DOHH2 (cell line): ENCODE results near the gene CPD.

Experiments
- EZH2phosphoT487 ChIP-seq: fragments of 200-600 bp; sonication (generic); IDR thresholded peaks from 2 replicates; pipeline ENCODE4 v1.6.1; 2017; ENCODE audit warnings: borderline replicate concordance, mild to moderate bottlenecking, antibody characterized with exemption, low read length, moderate library complexity, mixed read lengths
- TF ChIP-seq, protein P1 (sequence below): fragments of 200-600 bp; sonication (generic); IDR thresholded peaks from one replicate; pipeline ENCODE4 v1.5.1; 2014; ENCODE audit warnings: antibody characterized with exemption, mild to moderate bottlenecking, low read depth, low read length; ENCODE audit not compliant: poor library complexity, severe bottlenecking

DNA sequence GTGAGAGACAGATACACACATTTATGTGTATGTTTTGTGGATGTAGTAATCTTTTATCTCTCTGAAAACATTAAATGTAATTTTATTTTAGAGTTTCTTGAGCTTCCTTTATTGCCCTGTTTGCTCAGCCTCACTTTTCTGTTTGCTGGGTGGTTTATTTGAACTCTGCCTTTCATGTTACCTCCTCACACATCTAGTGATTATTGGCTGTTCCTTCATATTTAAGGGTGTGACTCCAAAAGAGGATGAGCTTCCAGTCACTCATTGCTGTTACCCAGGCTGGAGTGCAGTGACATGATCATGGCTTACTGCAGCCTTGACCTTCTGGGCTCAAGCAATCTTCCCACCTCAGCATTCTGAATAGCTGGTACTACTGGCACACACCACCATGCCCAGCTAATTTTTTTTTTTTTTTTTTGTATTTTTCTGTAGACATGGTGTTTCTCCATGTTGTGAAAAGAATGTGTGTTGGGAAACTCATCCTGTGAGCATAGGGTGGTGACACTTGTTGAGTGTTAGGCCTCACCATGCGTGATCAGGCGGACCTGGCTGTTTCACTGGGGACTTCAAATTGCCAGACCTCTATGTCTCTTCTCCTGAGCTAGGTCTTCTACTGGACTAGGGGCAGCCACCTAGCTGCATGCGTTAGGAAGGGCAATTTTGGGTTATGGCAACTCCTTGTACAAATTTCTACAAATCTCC lies 136.3 kb downstream of the CPD start:
- TF ChIP-seq, protein P1, sequence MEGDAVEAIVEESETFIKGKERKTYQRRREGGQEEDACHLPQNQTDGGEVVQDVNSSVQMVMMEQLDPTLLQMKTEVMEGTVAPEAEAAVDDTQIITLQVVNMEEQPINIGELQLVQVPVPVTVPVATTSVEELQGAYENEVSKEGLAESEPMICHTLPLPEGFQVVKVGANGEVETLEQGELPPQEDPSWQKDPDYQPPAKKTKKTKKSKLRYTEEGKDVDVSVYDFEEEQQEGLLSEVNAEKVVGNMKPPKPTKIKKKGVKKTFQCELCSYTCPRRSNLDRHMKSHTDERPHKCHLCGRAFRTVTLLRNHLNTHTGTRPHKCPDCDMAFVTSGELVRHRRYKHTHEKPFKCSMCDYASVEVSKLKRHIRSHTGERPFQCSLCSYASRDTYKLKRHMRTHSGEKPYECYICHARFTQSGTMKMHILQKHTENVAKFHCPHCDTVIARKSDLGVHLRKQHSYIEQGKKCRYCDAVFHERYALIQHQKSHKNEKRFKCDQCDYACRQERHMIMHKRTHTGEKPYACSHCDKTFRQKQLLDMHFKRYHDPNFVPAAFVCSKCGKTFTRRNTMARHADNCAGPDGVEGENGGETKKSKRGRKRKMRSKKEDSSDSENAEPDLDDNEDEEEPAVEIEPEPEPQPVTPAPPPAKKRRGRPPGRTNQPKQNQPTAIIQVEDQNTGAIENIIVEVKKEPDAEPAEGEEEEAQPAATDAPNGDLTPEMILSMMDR = no peak
- TF ChIP-seq EZH2phosphoT487 = no peak
